HepG2 (cell line): ENCODE measurements around the gene OLFM1. TPM values are rescaled to one million over a fixed set of nuclear protein-coding genes. Genes with fewer than 3 reads are reported as not detected.

Source experiments
- ATAC-seq: fragments of 200-7000 bp; cut with Tn5 transposase; 3 replicates; pipeline ENCODE4 v1.9.1; 2020; ENCODE audit warnings: mild to moderate bottlenecking, moderate library complexity
- BruUV-seq: library from RNA; stranded (reverse); fragments of 400-500 nt; replicated peaks from 2 replicates; lab custom pipeline; 2021; lab: Mats Ljungman, UMichigan
- CTCF ChIA-PET: fragments of 300-600 bp; formaldehyde crosslinking; extraction: SDS; loops from one replicate; lab custom pipeline; 2021; ENCODE audit warnings: low total read pairs, inconsistent platforms, low intra/inter-chr PET ratio; lab: Yijun Ruan, JAX
- POLR2A ChIA-PET: fragments of 350-600 bp; sonication (Branson Sonifier 250); formaldehyde crosslinking; loops from one replicate; lab custom pipeline; 2020; ENCODE audit warnings: antibody characterized with exemption, inconsistent platforms; lab: Yijun Ruan, JAX
- DNase-seq: peaks from one replicate; pipeline ENCODE4 v3.0.0-alpha.2; 2015; ENCODE audit warnings: low spot score
- FAIRE-seq: peaks from 3 replicates; lab custom pipeline; 2011; peaks lifted over from hg19 to GRCh38; lab: Jason Lieb, UNC
- H2AFZ ChIP-seq: one replicate; pipeline ENCODE4 v1.6.1; 2011; ENCODE audit warnings: low read length, inconsistent platforms
- H3K27ac ChIP-seq: fragments of 300-600 bp; 3 replicates; pipeline ENCODE4 v1.8.0; 2011; ENCODE audit warnings: mixed run types, mild to moderate bottlenecking, mixed read lengths, low read length, inconsistent platforms; ENCODE audit not compliant: insufficient read depth; ENCODE audit errors: extremely low read length
- H3K27me3 ChIP-seq, 2 experiments: fragments of 200-600 bp in 1 of 2; 2 replicates in 1 of 2; 3 replicates in 1 of 2; pipeline versions ENCODE4 v1.6.0 to v1.8.0; 2011; ENCODE audit warnings: low read length in 2 of 2, mild to moderate bottlenecking in 2 of 2, moderate library complexity in 2 of 2, inconsistent platforms in 1 of 2; ENCODE audit not compliant: insufficient read depth in 2 of 2, control insufficient read depth in 1 of 2
- H3K36me3 ChIP-seq, 2 experiments: fragments of 200-600 bp in 1 of 2; replicated peaks in 1 of 2; 2 replicates in 1 of 2; 3 replicates in 1 of 2; pipeline versions ENCODE4 v1.5.1 to v1.8.0; 2011; ENCODE audit warnings: low read length in 2 of 2, inconsistent platforms in 1 of 2; ENCODE audit not compliant: insufficient read depth in 2 of 2, control insufficient read depth in 1 of 2
- H3K4me1 ChIP-seq: 2 replicates; pipeline ENCODE4 v1.5.1; 2012; ENCODE audit warnings: low read length, inconsistent platforms; ENCODE audit not compliant: insufficient read depth
- H3K4me2 ChIP-seq: 2 replicates; pipeline ENCODE4 v1.6.0; 2011; ENCODE audit warnings: low read depth, low read length, inconsistent platforms
- H3K4me3 ChIP-seq, 3 experiments: fragments of 200-600 bp in 1 of 3; sonication (generic), shearing (Covaris generic) in 1 of 3; replicated peaks in 1 of 3; 2 replicates each; pipeline ENCODE4 v1.5.1; 2011 to 2016; ENCODE audit warnings: low read length in 3 of 3, inconsistent platforms in 2 of 3, low read depth in 2 of 3, mild to moderate bottlenecking in 2 of 3, control low read depth in 1 of 3, mixed read lengths in 1 of 3; ENCODE audit not compliant: insufficient read depth in 1 of 3
- H3K79me2 ChIP-seq: one replicate; pipeline ENCODE4 v1.6.1; 2011; ENCODE audit warnings: low read length, inconsistent platforms; ENCODE audit not compliant: insufficient read depth
- H3K9ac ChIP-seq: 2 replicates; pipeline ENCODE4 v1.6.0; 2011; ENCODE audit warnings: mild to moderate bottlenecking, low read depth, low read length, inconsistent platforms; ENCODE audit not compliant: insufficient read depth
- H3K9me3 ChIP-seq: 2 replicates; pipeline ENCODE4 v1.5.1; 2012; ENCODE audit warnings: mild to moderate bottlenecking, low read length
- H4K20me1 ChIP-seq: 2 replicates; pipeline ENCODE4 v1.6.0; 2011; ENCODE audit warnings: inconsistent platforms, mild to moderate bottlenecking, low read length, moderate library complexity; ENCODE audit not compliant: insufficient read depth
- FOSL1 ChIP-seq: sonication (generic); formaldehyde crosslinking; IDR thresholded peaks from 2 replicates; pipeline ENCODE4 v1.9.0; 2021; ENCODE audit warnings: missing genetic modification reagents, borderline replicate concordance
- IKZF4 ChIP-seq: sonication (generic); formaldehyde crosslinking; IDR thresholded peaks from 2 replicates; pipeline ENCODE4 v1.5.1; 2020; ENCODE audit warnings: borderline replicate concordance, mild to moderate bottlenecking, low read depth, missing genetic modification reagents; ENCODE audit errors: not compliant biosample characterization
- NFE2L2 ChIP-seq: fragments of 150-350 bp; IDR thresholded peaks from 2 replicates; pipeline ENCODE4 v1.6.1; 2014; ENCODE audit warnings: low read length
- RARA ChIP-seq: IDR thresholded peaks from 2 replicates; pipeline ENCODE4 v1.6.1; 2016; ENCODE audit warnings: missing genetic modification reagents, missing compliant biosample characterization
- SCMH1 ChIP-seq: sonication (generic); formaldehyde crosslinking; IDR thresholded peaks from 2 replicates; pipeline ENCODE4 v1.9.0; 2021; ENCODE audit warnings: missing genetic modification reagents, mild to moderate bottlenecking, borderline replicate concordance
- ZBTB1 ChIP-seq: sonication (generic); formaldehyde crosslinking; IDR thresholded peaks from 2 replicates; pipeline ENCODE4 v1.4.0; 2020; ENCODE audit warnings: missing genetic modification reagents, borderline replicate concordance
- ZNF282 ChIP-seq: fragments of 450-650 bp; IDR thresholded peaks from 2 replicates; pipeline ENCODE4 v1.6.1; 2018; ENCODE audit not compliant: partially characterized antibody
- ZNF3 ChIP-seq: IDR thresholded peaks from 2 replicates; pipeline ENCODE4 v1.7.0; 2017; ENCODE audit warnings: inconsistent platforms
- ZNF543 ChIP-seq: sonication (generic); formaldehyde crosslinking; IDR thresholded peaks from 2 replicates; pipeline ENCODE4 v1.4.0; 2020; ENCODE audit warnings: mild to moderate bottlenecking, missing genetic modification reagents
- ZNF646 ChIP-seq: sonication (generic); formaldehyde crosslinking; IDR thresholded peaks from 2 replicates; pipeline ENCODE4 v1.9.0; 2021; ENCODE audit warnings: mild to moderate bottlenecking, missing genetic modification reagents
- ZNF749 ChIP-seq: sonication (generic); formaldehyde crosslinking; IDR thresholded peaks from 2 replicates; pipeline ENCODE4 v1.8.0; 2022; ENCODE audit warnings: mild to moderate bottlenecking, missing genetic modification reagents, moderate library complexity, borderline replicate concordance
- WGBS: methylation state at CpG from one replicate; pipeline ENCODE4 v1.1.6; 2017; ENCODE audit warnings: low lambda C conversion rate; 5-methylcytosine and 5-hydroxymethylcytosine counted together
- in situ Hi-C: cut with HindIII; loops from 2 replicates; pipeline ENCODE4 v1.10.0; 2017; ENCODE audit warnings: low pct_unique_long_range_greater_than_20kb; ENCODE audit not compliant: extremely low pct_ligation_motif_present
- intact Hi-C: fragments of 100-400 bp; cut with micrococcal nuclease; formaldehyde crosslinking; loops from one replicate; pipeline ENCODE4 v1.10.0; 2022; ENCODE audit not compliant: unreplicated experiment
- polyA plus RNA-seq, 8 experiments: library from polyadenylated mRNA; depleted of rRNA in 3 of 8; stranded (reverse) in 7 of 8; unstranded in 1 of 8; fragments of >200 nt; fragmentation: Illumina TruSeq in 4 of 8; extraction: Trizol in 4 of 8; gene quantifications; 2 replicates each; pipeline versions ENCODE4 v1.2.1 to v1.2.3, GENCODE V29; 2011 to 2016; ENCODE audit warnings: low read depth in 4 of 8, missing spikeins in 1 of 8, mixed read lengths in 1 of 8; ENCODE audit not compliant: insufficient read depth in 1 of 8
- total RNA-seq, 5 experiments: library from RNA; depleted of rRNA; stranded (reverse); fragments of >200 nt; fragmentation: Illumina TruSeq; extraction: Trizol; gene quantifications; 2 replicates each; pipeline ENCODE4 v1.2.3, GENCODE V29; 2016; ENCODE audit warnings: low read depth in 1 of 5
- TF ChIP-seq, protein P1 (sequence below): sonication (generic); formaldehyde crosslinking; IDR thresholded peaks from 2 replicates; pipeline ENCODE4 v1.4.0; 2020; ENCODE audit warnings: missing genetic modification reagents; ENCODE audit errors: not compliant biosample characterization
- TF ChIP-seq, protein P2 (sequence below): sonication (generic); formaldehyde crosslinking; IDR thresholded peaks from 2 replicates; pipeline ENCODE4 v1.5.0; 2020; ENCODE audit warnings: mild to moderate bottlenecking, missing genetic modification reagents

The OLFM1 gene
- total and polyA plus RNA-seq, 2 of the 13 experiments (the other 11 are each of a cell fraction or from before 2014, with no cell fraction given), result not detected

- no peaks in the 10 kb centered on the region for H3K79me2 ChIP-seq
- ChIA-PET POLR2A (no interaction called here), CTCF (no interaction called here)
- FAIRE-seq, result no peak
- no peaks in the 10 kb centered on the region for H3K9me3 ChIP-seq
- H3K36me3 ChIP-seq, result no peaks in the 10 kb centered on the region
- no TSS peak for BruUV-seq
- no peak overlapping the region for H3K9ac ChIP-seq
- no peak overlapping the region for H2AFZ ChIP-seq
- H3K4me1 ChIP-seq, result no peaks in the 10 kb centered on the region
- in situ Hi-C loops (no loop called here), intact Hi-C loops (no loop called here)
- no peak overlapping the region for H3K27ac ChIP-seq
- no peaks in the 10 kb centered on the region for H4K20me1 ChIP-seq
- no peak overlapping the region for H3K4me3 ChIP-seq
- WGBS, result 16% methylated on average over 17 of the region's 23 CpGs
- H3K27me3 ChIP-seq, result peaks cover 1 to 54% of the 10 kb centered on the region in 2 experiments; a peak in 4 of 5 replicates
- ATAC-seq, result no peak
- H3K4me2 ChIP-seq, result no peak overlapping the region
- DNase-seq, result no peak
- TF ChIP-seq NFE2L2 (no peak), SCMH1 (no peak), ZNF646 (no peak), ZNF3 (CRISPR knock-in tag) (no peak), IKZF4 (no peak), ZNF282 (no peak), ZBTB1 (CRISPR knock-in tag) (no peak), ZNF749 (CRISPR knock-in tag) (no peak), RARA (no peak), ZNF543 (CRISPR knock-in tag) (no peak), FOSL1 (CRISPR knock-in tag) (no peak)
- TF ChIP-seq, protein P1, sequence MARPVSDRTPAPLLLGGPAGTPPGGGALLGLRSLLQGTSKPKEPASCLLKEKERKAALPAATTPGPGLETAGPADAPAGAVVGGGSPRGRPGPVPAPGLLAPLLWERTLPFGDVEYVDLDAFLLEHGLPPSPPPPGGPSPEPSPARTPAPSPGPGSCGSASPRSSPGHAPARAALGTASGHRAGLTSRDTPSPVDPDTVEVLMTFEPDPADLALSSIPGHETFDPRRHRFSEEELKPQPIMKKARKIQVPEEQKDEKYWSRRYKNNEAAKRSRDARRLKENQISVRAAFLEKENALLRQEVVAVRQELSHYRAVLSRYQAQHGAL (CRISPR knock-in tag), result no peak
- TF ChIP-seq, protein P2, sequence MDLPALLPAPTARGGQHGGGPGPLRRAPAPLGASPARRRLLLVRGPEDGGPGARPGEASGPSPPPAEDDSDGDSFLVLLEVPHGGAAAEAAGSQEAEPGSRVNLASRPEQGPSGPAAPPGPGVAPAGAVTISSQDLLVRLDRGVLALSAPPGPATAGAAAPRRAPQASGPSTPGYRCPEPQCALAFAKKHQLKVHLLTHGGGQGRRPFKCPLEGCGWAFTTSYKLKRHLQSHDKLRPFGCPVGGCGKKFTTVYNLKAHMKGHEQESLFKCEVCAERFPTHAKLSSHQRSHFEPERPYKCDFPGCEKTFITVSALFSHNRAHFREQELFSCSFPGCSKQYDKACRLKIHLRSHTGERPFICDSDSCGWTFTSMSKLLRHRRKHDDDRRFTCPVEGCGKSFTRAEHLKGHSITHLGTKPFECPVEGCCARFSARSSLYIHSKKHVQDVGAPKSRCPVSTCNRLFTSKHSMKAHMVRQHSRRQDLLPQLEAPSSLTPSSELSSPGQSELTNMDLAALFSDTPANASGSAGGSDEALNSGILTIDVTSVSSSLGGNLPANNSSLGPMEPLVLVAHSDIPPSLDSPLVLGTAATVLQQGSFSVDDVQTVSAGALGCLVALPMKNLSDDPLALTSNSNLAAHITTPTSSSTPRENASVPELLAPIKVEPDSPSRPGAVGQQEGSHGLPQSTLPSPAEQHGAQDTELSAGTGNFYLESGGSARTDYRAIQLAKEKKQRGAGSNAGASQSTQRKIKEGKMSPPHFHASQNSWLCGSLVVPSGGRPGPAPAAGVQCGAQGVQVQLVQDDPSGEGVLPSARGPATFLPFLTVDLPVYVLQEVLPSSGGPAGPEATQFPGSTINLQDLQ (CRISPR knock-in tag), result no peak
Observed at GRCh38 chr9:135127718-135128670, 40.5 kb downstream of the OLFM1 start.
